Measurements from ENCODE around the gene ACOT6. TPM values are rescaled to one million over a fixed set of nuclear protein-coding genes. Genes with fewer than 3 reads are reported as not detected.

Gene ACOT6
- total RNA-seq, 4 donors from 2014 or later = 0.63 TPM; not detected in 3

- ATAC-seq (ENCODE audit: low FRiP score) (no peak), DNase-seq (ENCODE audit: low spot score) (no peak)
- no peak for TF ChIP-seq CTCF (IDR thresholded peaks at IDR 0.05)
These were observed 12.8 kb upstream of the ACOT6 start for GRCh38 chr14:73599499-73599898.

- TF ChIP-seq CTCF (IDR thresholded peaks at IDR 0.05) = no peak
- no peak for ATAC-seq (ENCODE audit: low FRiP score)
- no peak for DNase-seq (ENCODE audit: low spot score)
These were observed 9.3 kb upstream of the ACOT6 start for GRCh38 chr14:73602994-73603393.

- no peak for DNase-seq (ENCODE audit: low spot score)
- ATAC-seq (ENCODE audit: low FRiP score) = no peak
- TF ChIP-seq CTCF (IDR thresholded peaks at IDR 0.05) = no peak
These were observed 6.0 kb upstream of the ACOT6 start for GRCh38 chr14:73606271-73606670.

GRCh38 chr14:73607241-73607640, 5.1 kb upstream of the ACOT6 start:
- ATAC-seq (ENCODE audit: low FRiP score) = no peak
- TF ChIP-seq CTCF (IDR thresholded peaks at IDR 0.05) = no peak
- DNase-seq (ENCODE audit: low spot score) = no peak

GRCh38 chr14:73610687-73611086, 1.6 kb upstream of the ACOT6 start:
- DNase-seq (ENCODE audit: low spot score) (no peak), ATAC-seq (ENCODE audit: low FRiP score) (no peak)
- TF ChIP-seq CTCF (IDR thresholded peaks at IDR 0.05) = no peak

- ATAC-seq (ENCODE audit: low FRiP score) = no peak
- no peak for DNase-seq (ENCODE audit: low spot score)
- no peak for TF ChIP-seq CTCF (IDR thresholded peaks at IDR 0.05)
These were observed 698 bp downstream of the ACOT6 start for GRCh38 chr14:73613046-73613383.

GRCh38 chr14:73613419-73613963, 1.2 kb downstream of the ACOT6 start:
- DNase-seq (ENCODE audit: low spot score) = no peak
- no peak for TF ChIP-seq CTCF (IDR thresholded peaks at IDR 0.05)
- ATAC-seq (ENCODE audit: low FRiP score) = no peak

Data from omental fat pad (tissue), 4 donors.